PFSK-1 (cell line): ENCODE data around the gene C6orf15.

Experiments used
- FOXP2 ChIP-seq: optimal IDR thresholded peaks from 2 replicates; pipeline ENCODE3; 2011; ENCODE audit warnings: borderline replicate concordance, control low read depth, inconsistent platforms; ENCODE audit not compliant: insufficient read depth; ENCODE audit errors: extremely low read length, extremely low read depth
- POLR2AphosphoS5 ChIP-seq: IDR thresholded peaks from 2 replicates; pipeline ENCODE4 v1.6.1; 2012; ENCODE audit warnings: low read depth, mild to moderate bottlenecking, control low read depth, low read length, moderate library complexity
- SIN3A ChIP-seq: IDR thresholded peaks from 2 replicates; pipeline ENCODE4 v1.6.1; 2012; ENCODE audit warnings: mild to moderate bottlenecking, low read length, moderate library complexity, borderline replicate concordance; ENCODE audit not compliant: insufficient read depth
- TAF1 ChIP-seq: IDR thresholded peaks from 2 replicates; pipeline ENCODE4 v1.6.1; 2012; ENCODE audit warnings: low read length, control low read depth, borderline replicate concordance; ENCODE audit not compliant: insufficient read depth
- TF ChIP-seq, protein P1 (sequence below), 2 experiments: IDR thresholded peaks; 2 replicates each; pipeline versions ENCODE4 v1.6.1 to v1.8.0; 2011 to 2012; ENCODE audit warnings: low read depth in 2 of 2, low read length in 2 of 2, control low read depth in 1 of 2, inconsistent platforms in 1 of 2, mild to moderate bottlenecking in 1 of 2, moderate library complexity in 1 of 2; ENCODE audit not compliant: insufficient read depth in 1 of 2

The C6orf15 gene

GRCh38 chr6:31103136-31103535 lies 9.2 kb downstream of the C6orf15 start:
- no peak for TF ChIP-seq TAF1
- no peak for TF ChIP-seq POLR2AphosphoS5
- no peak for TF ChIP-seq FOXP2
- TF ChIP-seq, protein P1, sequence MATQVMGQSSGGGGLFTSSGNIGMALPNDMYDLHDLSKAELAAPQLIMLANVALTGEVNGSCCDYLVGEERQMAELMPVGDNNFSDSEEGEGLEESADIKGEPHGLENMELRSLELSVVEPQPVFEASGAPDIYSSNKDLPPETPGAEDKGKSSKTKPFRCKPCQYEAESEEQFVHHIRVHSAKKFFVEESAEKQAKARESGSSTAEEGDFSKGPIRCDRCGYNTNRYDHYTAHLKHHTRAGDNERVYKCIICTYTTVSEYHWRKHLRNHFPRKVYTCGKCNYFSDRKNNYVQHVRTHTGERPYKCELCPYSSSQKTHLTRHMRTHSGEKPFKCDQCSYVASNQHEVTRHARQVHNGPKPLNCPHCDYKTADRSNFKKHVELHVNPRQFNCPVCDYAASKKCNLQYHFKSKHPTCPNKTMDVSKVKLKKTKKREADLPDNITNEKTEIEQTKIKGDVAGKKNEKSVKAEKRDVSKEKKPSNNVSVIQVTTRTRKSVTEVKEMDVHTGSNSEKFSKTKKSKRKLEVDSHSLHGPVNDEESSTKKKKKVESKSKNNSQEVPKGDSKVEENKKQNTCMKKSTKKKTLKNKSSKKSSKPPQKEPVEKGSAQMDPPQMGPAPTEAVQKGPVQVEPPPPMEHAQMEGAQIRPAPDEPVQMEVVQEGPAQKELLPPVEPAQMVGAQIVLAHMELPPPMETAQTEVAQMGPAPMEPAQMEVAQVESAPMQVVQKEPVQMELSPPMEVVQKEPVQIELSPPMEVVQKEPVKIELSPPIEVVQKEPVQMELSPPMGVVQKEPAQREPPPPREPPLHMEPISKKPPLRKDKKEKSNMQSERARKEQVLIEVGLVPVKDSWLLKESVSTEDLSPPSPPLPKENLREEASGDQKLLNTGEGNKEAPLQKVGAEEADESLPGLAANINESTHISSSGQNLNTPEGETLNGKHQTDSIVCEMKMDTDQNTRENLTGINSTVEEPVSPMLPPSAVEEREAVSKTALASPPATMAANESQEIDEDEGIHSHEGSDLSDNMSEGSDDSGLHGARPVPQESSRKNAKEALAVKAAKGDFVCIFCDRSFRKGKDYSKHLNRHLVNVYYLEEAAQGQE (IDR thresholded peaks at IDR 0.05; ENCODE audit: insufficient read depth in 1 of 2, low read depth in 2 of 2, low read length in 2 of 2), result no peak
- no peak for TF ChIP-seq SIN3A

DNA sequence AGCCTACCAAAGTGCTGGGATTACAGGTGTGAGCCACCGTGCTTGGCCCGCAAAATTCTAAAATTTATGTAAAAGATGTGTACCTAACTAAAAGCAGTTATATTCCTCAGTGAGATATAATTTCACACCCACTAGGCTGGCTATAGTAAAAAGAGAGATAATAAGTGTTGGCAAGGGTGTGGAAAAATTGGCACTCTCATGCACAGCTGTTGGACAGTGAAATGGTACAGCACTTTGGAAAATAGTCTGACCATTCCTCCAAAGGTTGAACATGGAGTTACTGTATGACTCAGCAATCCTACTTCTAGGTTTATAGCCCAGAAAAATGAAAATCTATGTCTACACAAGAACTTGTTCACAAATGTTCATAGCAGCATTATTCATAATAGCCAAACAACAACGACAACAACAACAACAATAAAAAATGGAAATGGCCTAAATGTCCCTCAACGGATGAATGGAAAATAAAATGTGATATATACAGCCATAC lies 13.9 kb downstream of the C6orf15 start:
- TF ChIP-seq, protein P1 (IDR thresholded peaks at IDR 0.05; ENCODE audit: insufficient read depth in 1 of 2, low read depth in 2 of 2, low read length in 2 of 2), result no peak
- no peak for TF ChIP-seq TAF1
- TF ChIP-seq POLR2AphosphoS5, result no peak
- no peak for TF ChIP-seq FOXP2
- no peak for TF ChIP-seq SIN3A

- no peak for TF ChIP-seq POLR2AphosphoS5
- TF ChIP-seq TAF1, result no peak
- TF ChIP-seq SIN3A, result no peak
- TF ChIP-seq, protein P1 (IDR thresholded peaks at IDR 0.05; ENCODE audit: insufficient read depth in 1 of 2, low read depth in 2 of 2, low read length in 2 of 2), result no peak
- no peak for TF ChIP-seq FOXP2
Observed at GRCh38 chr6:31096656-31097055, 15.7 kb downstream of the C6orf15 start.

DNA sequence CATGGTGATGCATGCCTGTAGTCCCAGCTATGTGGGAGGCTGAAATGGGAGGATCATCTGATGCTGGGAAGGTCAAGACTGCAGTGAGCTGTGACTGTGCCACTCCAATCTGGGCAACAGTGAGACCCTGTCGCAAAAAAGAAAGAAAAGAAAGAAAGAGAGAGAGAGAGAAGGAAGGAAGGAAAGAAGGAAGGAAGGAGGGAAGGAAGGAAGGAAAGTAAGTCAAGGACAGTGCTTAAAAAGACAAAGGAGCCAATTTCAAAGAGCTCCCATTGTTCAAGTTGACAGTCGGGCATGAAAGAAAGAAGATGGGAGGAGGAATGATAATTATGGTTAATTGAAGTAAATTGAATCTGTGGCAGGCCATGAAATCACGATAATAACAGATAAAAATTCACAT lies 16.2 kb downstream of the C6orf15 start:
- no peak for TF ChIP-seq SIN3A
- no peak for TF ChIP-seq POLR2AphosphoS5
- TF ChIP-seq, protein P1 (IDR thresholded peaks at IDR 0.05; ENCODE audit: insufficient read depth in 1 of 2, low read depth in 2 of 2, low read length in 2 of 2), result no peak
- no peak for TF ChIP-seq TAF1
- TF ChIP-seq FOXP2, result no peak

DNA sequence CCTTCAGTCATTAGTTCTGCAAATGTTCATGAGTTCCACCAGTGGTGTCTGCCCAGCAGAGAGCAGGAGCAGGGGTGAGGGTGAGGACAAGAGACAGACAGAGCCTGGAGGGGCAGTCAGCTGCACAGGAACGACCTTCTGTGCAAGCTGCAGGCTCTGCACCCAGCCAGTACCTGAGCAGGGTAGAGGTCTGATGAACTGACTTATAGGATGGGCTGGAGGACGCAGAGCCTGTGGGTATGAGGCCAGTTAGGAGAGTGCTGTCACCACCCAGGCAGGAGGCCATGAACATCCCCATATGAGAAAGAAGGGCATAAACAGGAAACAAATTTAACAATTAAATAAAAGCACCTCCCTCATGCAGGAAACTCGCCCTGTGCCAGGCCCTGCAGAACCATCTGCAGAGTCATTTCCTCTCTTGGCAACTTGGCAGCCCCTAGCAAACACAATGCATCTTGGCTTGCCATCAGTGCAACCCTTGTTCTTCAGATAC lies 17.9 kb downstream of the C6orf15 start:
- TF ChIP-seq TAF1 (no peak), SIN3A (no peak), POLR2AphosphoS5 (no peak), FOXP2 (no peak)
- TF ChIP-seq, protein P1 (IDR thresholded peaks at IDR 0.05; ENCODE audit: insufficient read depth in 1 of 2, low read depth in 2 of 2, low read length in 2 of 2), result no peak
